Endodermal cell (in vitro differentiated cells): ENCODE results near the gene METTL8. TPM values are rescaled to one million over a fixed set of nuclear protein-coding genes. Genes with fewer than 3 reads are reported as not detected.

Experiments used
- DNase-seq: peaks from one replicate; pipeline ENCODE4 v3.0.0-alpha.2; 2017
- H3K27ac ChIP-seq: 2 replicates; pipeline ENCODE4 v1.5.1; 2013; ENCODE audit warnings: mild to moderate bottlenecking, low read depth, low read length, moderate library complexity
- H3K27me3 ChIP-seq: 2 replicates; pipeline ENCODE4 v1.6.1; 2013; ENCODE audit warnings: mild to moderate bottlenecking, low read length, moderate library complexity; ENCODE audit not compliant: insufficient read depth, control insufficient read depth, poor library complexity, severe bottlenecking
- H3K36me3 ChIP-seq: 2 replicates; pipeline ENCODE4 v1.7.0; 2013; ENCODE audit warnings: mild to moderate bottlenecking, low read length, moderate library complexity; ENCODE audit not compliant: control insufficient read depth, insufficient read depth
- H3K4me1 ChIP-seq: one replicate; pipeline ENCODE4 v1.7.0; 2013; ENCODE audit warnings: low read length; ENCODE audit not compliant: control insufficient read depth, insufficient read depth
- H3K4me3 ChIP-seq: 2 replicates; pipeline ENCODE4 v1.5.1; 2013; ENCODE audit warnings: mild to moderate bottlenecking, low read length, moderate library complexity
- H3K9ac ChIP-seq: 2 replicates; pipeline ENCODE4 v1.6.1; 2013; ENCODE audit warnings: mild to moderate bottlenecking, low read length, moderate library complexity; ENCODE audit not compliant: poor library complexity, severe bottlenecking; ENCODE audit errors: extremely low read depth
- H3K9me3 ChIP-seq: 2 replicates; pipeline ENCODE4 v1.6.1; 2013; ENCODE audit warnings: mild to moderate bottlenecking, low read length, moderate library complexity; ENCODE audit not compliant: control insufficient read depth
- H3K27ac Mint-ChIP-seq: 2 replicates; pipeline ENCODE4 v1.8.0; 2020; ENCODE audit warnings: mixed read lengths
- H3K27me3 Mint-ChIP-seq: 2 replicates; pipeline ENCODE4 v1.8.0; 2021; ENCODE audit warnings: mild to moderate bottlenecking, mixed read lengths; ENCODE audit not compliant: insufficient read depth
- H3K36me3 Mint-ChIP-seq: 2 replicates; pipeline ENCODE4 v1.8.0; 2020; ENCODE audit warnings: low read depth, mixed read lengths
- H3K4me1 Mint-ChIP-seq: 2 replicates; pipeline ENCODE4 v1.8.0; 2020; ENCODE audit warnings: mixed read lengths
- H3K4me3 Mint-ChIP-seq: 2 replicates; pipeline ENCODE4 v1.8.0; 2020; ENCODE audit warnings: mild to moderate bottlenecking, moderate library complexity, mixed read lengths
- H3K9me3 Mint-ChIP-seq: 2 replicates; pipeline ENCODE4 v1.8.0; 2020; ENCODE audit warnings: mild to moderate bottlenecking, mixed read lengths
- WGBS, 2 experiments: methylation state at CpG; one replicate each; pipeline versions ENCODE4 v1.1.5 to v1.1.7; 2013; ENCODE audit warnings: missing lambda C conversion rate in 2 of 2, mixed read lengths in 1 of 2; ENCODE audit not compliant: insufficient coverage in 1 of 2, insufficient read length in 1 of 2; 5-methylcytosine and 5-hydroxymethylcytosine counted together
- total RNA-seq, 2 donors: library from RNA; stranded (reverse); fragmentation: NEBNext Ultra II Directional in 1 of 2; extraction: Animal tissue kit (Norgen Biotek cat#: 25700) in 1 of 2; gene quantifications; 2 replicates in 1 of 2; 3 replicates in 1 of 2; pipeline ENCODE4 v1.2.1, GENCODE V29; 2021
- TF ChIP-seq, protein P1 (sequence below): fragments of 200-600 bp; sonication (generic); conservative IDR thresholded peaks from 2 replicates; pipeline ENCODE4 v1.5.0; 2021; ENCODE audit warnings: antibody characterized with exemption, mild to moderate bottlenecking

The METTL8 gene
- total RNA-seq, 2 donors from 2014 or later = 20.3 to 33.6 TPM

DNA sequence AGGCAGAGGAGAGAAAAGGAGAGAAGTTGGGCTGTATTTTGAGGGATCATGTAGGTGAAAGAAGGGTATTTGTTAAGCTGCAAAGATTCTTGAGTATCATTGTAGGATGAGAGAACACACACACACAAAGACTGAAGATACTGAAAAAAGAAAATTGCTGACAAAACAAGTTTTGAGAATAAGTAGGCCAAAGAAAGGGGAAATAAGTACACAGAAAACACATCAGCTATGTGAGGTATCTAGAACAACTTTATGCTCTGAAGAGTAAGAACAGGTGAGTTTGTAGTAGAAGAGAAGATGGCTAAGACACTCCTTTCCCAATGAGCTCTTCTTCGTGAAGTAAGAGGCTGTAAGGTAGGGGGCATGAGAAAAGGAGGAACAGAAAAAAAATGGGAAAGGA is 28.2 kb downstream of the METTL8 start:
- no peaks in the 10 kb centered on the region for H3K27me3 Mint-ChIP-seq
- H3K36me3 Mint-ChIP-seq = peaks cover 18% of the 10 kb centered on the region
- Histone ChIP-seq H3K9me3 (peaks cover 16% of the 10 kb centered on the region), H3K4me3 (no peak overlapping the region), H3K27me3 (no peaks in the 10 kb centered on the region), H3K36me3 (no peaks in the 10 kb centered on the region), H3K4me1 (no peaks in the 10 kb centered on the region), H3K27ac (no peak overlapping the region), H3K9ac (no peak overlapping the region)
- TF ChIP-seq, protein P1, sequence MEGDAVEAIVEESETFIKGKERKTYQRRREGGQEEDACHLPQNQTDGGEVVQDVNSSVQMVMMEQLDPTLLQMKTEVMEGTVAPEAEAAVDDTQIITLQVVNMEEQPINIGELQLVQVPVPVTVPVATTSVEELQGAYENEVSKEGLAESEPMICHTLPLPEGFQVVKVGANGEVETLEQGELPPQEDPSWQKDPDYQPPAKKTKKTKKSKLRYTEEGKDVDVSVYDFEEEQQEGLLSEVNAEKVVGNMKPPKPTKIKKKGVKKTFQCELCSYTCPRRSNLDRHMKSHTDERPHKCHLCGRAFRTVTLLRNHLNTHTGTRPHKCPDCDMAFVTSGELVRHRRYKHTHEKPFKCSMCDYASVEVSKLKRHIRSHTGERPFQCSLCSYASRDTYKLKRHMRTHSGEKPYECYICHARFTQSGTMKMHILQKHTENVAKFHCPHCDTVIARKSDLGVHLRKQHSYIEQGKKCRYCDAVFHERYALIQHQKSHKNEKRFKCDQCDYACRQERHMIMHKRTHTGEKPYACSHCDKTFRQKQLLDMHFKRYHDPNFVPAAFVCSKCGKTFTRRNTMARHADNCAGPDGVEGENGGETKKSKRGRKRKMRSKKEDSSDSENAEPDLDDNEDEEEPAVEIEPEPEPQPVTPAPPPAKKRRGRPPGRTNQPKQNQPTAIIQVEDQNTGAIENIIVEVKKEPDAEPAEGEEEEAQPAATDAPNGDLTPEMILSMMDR = no peak
- H3K4me3 Mint-ChIP-seq = no peak overlapping the region
- no peak for DNase-seq
- H3K9me3 Mint-ChIP-seq = peaks cover 7% of the 10 kb centered on the region
- peaks cover 16% of the 10 kb centered on the region for H3K4me1 Mint-ChIP-seq
- no peak overlapping the region for H3K27ac Mint-ChIP-seq
- 80 to 90% methylated on average over 1 of the region's 1 CpG for WGBS, 2 experiments

DNA sequence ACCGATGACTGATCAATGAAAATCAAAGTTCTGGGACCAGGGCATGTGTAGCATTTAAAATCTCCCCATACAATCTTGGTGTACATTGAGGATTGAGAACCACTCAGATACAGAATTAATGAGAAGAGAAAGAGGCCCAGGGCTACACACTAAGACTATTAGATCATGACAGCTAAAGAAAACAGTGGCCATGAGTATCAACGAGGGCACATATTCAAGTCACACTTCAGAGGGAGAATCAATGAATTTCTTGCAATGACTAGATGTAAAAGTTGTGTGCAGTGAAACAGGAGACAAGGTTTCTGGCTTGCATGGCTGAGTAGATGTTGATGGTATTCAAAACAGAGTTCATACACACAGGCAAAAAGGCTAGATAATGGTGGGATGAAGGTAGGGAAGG is 29.1 kb downstream of the METTL8 start:
- H3K4me1 Mint-ChIP-seq = peaks cover 9% of the 10 kb centered on the region
- Histone ChIP-seq H3K9ac (no peak overlapping the region), H3K27me3 (no peaks in the 10 kb centered on the region), H3K36me3 (no peaks in the 10 kb centered on the region), H3K4me1 (no peaks in the 10 kb centered on the region), H3K4me3 (no peak overlapping the region), H3K9me3 (peaks cover 16% of the 10 kb centered on the region), H3K27ac (no peak overlapping the region)
- no peak overlapping the region for H3K4me3 Mint-ChIP-seq
- no peaks in the 10 kb centered on the region for H3K27me3 Mint-ChIP-seq
- WGBS, 2 experiments = 96 to 100% methylated on average over 1 to 2 of the region's 2 CpGs
- peaks cover 7% of the 10 kb centered on the region for H3K9me3 Mint-ChIP-seq
- DNase-seq = no peak
- peaks cover 18% of the 10 kb centered on the region for H3K36me3 Mint-ChIP-seq
- TF ChIP-seq, protein P1 = no peak
- no peak overlapping the region for H3K27ac Mint-ChIP-seq

DNA sequence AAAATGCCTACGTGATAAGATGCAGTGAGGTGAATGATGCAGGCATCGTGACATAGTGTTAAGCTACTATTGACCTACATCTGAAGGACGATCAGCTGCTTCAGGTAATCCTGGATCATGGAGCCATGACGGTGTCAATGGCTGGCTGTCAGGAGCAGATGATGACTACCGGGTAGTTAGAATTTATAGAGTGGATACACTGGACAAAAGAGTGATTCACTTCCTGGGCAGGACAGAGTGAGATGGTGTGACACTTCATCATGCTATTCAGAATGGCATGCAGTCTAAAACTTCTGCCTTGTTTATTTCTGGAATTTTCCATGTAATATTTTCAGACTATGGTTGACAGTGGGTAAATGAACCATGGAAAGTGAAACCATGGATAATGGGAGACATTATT is 29.5 kb downstream of the METTL8 start:
- Histone ChIP-seq H3K27ac (no peak overlapping the region), H3K4me1 (no peaks in the 10 kb centered on the region), H3K9me3 (peaks cover 16% of the 10 kb centered on the region), H3K4me3 (no peak overlapping the region), H3K36me3 (no peaks in the 10 kb centered on the region), H3K9ac (no peak overlapping the region), H3K27me3 (no peaks in the 10 kb centered on the region)
- Mint-ChIP-seq H3K27ac (no peak overlapping the region), H3K9me3 (peaks cover 7% of the 10 kb centered on the region), H3K4me3 (no peak overlapping the region), H3K36me3 (peaks cover 18% of the 10 kb centered on the region), H3K4me1 (peaks cover 5% of the 10 kb centered on the region), H3K27me3 (no peaks in the 10 kb centered on the region)
- 96 to 100% methylated on average over 3 to 5 of the region's 5 CpGs for WGBS, 2 experiments
- no peak for DNase-seq
- TF ChIP-seq, protein P1 = no peak
